PC-9 (cell line): Measurements from ENCODE around the gene PDSS1. TPM values are rescaled to one million over a fixed set of nuclear protein-coding genes. Genes with fewer than 3 reads are reported as not detected.

ENCODE experiments used
- BruUV-seq: library from RNA; stranded (reverse); fragments of 400-500 nt; replicated peaks from 2 replicates; lab custom pipeline; 2021; lab: Mats Ljungman, UMichigan
- CTCF ChIA-PET: fragments of 300-600 bp; sonication (Branson Sonifier 250); formaldehyde crosslinking; loops from one replicate; lab custom pipeline; 2022; ENCODE audit warnings: antibody characterized with exemption; lab: Charles Lee
- POLR2A ChIA-PET: fragments of 300-600 bp; sonication (Branson Sonifier 250); formaldehyde crosslinking; loops from one replicate; lab custom pipeline; 2022; ENCODE audit warnings: antibody characterized with exemption; ENCODE audit not compliant: unreplicated experiment; lab: Charles Lee
- DNase-seq, 2 experiments: peaks; one replicate each; pipeline versions ENCODE4 v3.0.0 to v3.0.0-alpha.2; 2015 to 2022; ENCODE audit warnings: mixed read lengths in 1 of 2
- H2AFZ ChIP-seq: fragments of 200-600 bp; sonication (generic); 2 replicates; pipeline ENCODE4 v1.8.1; 2017; ENCODE audit warnings: antibody characterized with exemption
- H3F3A ChIP-seq: fragments of 200-600 bp; sonication (generic); 2 replicates; pipeline ENCODE4 v1.8.1; 2017; ENCODE audit warnings: antibody characterized with exemption, mild to moderate bottlenecking, low read depth; ENCODE audit not compliant: insufficient read depth
- H3K27ac ChIP-seq: fragments of 200-600 bp; sonication (generic); 2 replicates; pipeline ENCODE4 v1.6.1; 2016; ENCODE audit warnings: mixed run types
- H3K27me3 ChIP-seq: fragments of 200-600 bp; sonication (generic); 2 replicates; pipeline ENCODE4 v1.6.1; 2016; ENCODE audit warnings: low read depth, mixed run types; ENCODE audit not compliant: insufficient read depth
- H3K36me3 ChIP-seq: fragments of 200-600 bp; sonication (generic); 2 replicates; pipeline ENCODE4 v1.6.1; 2016; ENCODE audit warnings: low read depth, mixed run types
- H3K4me1 ChIP-seq: fragments of 200-600 bp; sonication (generic); replicated peaks from 2 replicates; pipeline ENCODE4 v1.6.1; 2016; ENCODE audit warnings: mixed run types; ENCODE audit not compliant: insufficient read depth
- H3K4me2 ChIP-seq: fragments of 200-600 bp; sonication (generic); 2 replicates; pipeline ENCODE4 v1.6.1; 2017; ENCODE audit warnings: mixed run types
- H3K4me3 ChIP-seq: fragments of 200-600 bp; sonication (generic); 2 replicates; pipeline ENCODE4 v1.6.1; 2016; ENCODE audit warnings: mixed run types
- H3K79me2 ChIP-seq: fragments of 200-600 bp; sonication (generic); 2 replicates; pipeline ENCODE4 v1.6.1; 2017; ENCODE audit warnings: low read depth, mixed run types
- H3K9me2 ChIP-seq: fragments of 200-600 bp; sonication (generic); 2 replicates; pipeline ENCODE4 v1.8.1; 2017; ENCODE audit warnings: mild to moderate bottlenecking; ENCODE audit not compliant: insufficient read depth
- H3K9me3 ChIP-seq: fragments of 200-600 bp; sonication (generic); 2 replicates; pipeline ENCODE4 v1.8.1; 2016; ENCODE audit warnings: low read depth; ENCODE audit not compliant: insufficient read depth
- H4K20me1 ChIP-seq: fragments of 200-600 bp; sonication (generic); 2 replicates; pipeline ENCODE4 v1.8.1; 2017; ENCODE audit not compliant: insufficient read depth
- EZH2 ChIP-seq: fragments of 200-600 bp; sonication (generic); IDR thresholded peaks from 2 replicates; pipeline ENCODE4 v1.8.0; 2017; ENCODE audit warnings: antibody characterized with exemption, low read depth
- intact Hi-C: fragments of 100-400 bp; cut with micrococcal nuclease; formaldehyde crosslinking; loops from one replicate; pipeline ENCODE4 v1.10.0; 2022; ENCODE audit not compliant: unreplicated experiment
- total RNA-seq: library from RNA; stranded (reverse); gene quantifications from 2 replicates; pipeline ENCODE4 v1.2.3, GENCODE V29; 2021
- TF ChIP-seq, protein P1 (sequence below): fragments of 200-600 bp; sonication (generic); conservative IDR thresholded peaks from 2 replicates; pipeline ENCODE4 v1.6.1; 2017; ENCODE audit warnings: mixed run types, antibody characterized with exemption, mild to moderate bottlenecking, moderate library complexity

The PDSS1 gene
- total RNA-seq, 1 experiment from 2014 or later, result 5.6 TPM

DNA sequence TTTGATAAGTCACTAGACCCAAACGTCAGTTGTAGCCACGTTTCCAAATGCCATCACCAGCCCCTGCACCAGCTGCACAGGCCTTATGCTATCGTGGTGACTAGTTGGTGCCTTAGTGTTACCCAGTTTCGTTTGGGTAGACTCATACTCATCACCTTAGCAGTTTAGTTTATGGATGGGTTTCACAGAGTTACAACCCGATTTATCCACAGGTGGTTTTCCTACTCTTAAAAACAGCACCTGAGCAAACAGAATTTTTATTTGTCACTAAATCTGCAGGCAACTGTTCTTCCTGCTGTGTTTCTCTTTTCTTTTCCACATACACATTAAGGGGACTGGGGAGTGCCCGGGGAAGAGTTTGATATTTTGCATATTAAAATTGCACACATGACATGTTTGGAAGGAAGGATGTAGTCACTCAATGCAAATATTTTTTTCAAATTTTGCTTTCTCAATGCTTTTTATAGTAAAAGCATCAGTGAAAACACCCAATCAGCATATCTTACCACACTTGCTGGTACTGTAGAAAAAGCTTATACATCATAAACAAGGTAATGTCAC lies 41.6 kb downstream of the PDSS1 start:
- Histone ChIP-seq H3K4me3 (no peak overlapping the region), H3K79me2 (no peaks in the 10 kb centered on the region), H3K9me2 (no peaks in the 10 kb centered on the region), H3K9me3 (no peaks in the 10 kb centered on the region), H3K4me1 (no peaks in the 10 kb centered on the region), H2AFZ (no peak overlapping the region), H3K27ac (no peak overlapping the region), H3K36me3 (no peaks in the 10 kb centered on the region), H3K4me2 (no peak overlapping the region), H3K27me3 (no peaks in the 10 kb centered on the region), H4K20me1 (no peaks in the 10 kb centered on the region), H3F3A (no peaks in the 10 kb centered on the region)
- ChIA-PET CTCF (no interaction called here), POLR2A (no interaction called here)
- BruUV-seq, result no TSS peak
- TF ChIP-seq, protein P1, sequence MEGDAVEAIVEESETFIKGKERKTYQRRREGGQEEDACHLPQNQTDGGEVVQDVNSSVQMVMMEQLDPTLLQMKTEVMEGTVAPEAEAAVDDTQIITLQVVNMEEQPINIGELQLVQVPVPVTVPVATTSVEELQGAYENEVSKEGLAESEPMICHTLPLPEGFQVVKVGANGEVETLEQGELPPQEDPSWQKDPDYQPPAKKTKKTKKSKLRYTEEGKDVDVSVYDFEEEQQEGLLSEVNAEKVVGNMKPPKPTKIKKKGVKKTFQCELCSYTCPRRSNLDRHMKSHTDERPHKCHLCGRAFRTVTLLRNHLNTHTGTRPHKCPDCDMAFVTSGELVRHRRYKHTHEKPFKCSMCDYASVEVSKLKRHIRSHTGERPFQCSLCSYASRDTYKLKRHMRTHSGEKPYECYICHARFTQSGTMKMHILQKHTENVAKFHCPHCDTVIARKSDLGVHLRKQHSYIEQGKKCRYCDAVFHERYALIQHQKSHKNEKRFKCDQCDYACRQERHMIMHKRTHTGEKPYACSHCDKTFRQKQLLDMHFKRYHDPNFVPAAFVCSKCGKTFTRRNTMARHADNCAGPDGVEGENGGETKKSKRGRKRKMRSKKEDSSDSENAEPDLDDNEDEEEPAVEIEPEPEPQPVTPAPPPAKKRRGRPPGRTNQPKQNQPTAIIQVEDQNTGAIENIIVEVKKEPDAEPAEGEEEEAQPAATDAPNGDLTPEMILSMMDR, result no peak
- no peak for TF ChIP-seq EZH2
- DNase-seq, result no peak
- intact Hi-C loops, result no loop called here

- Histone ChIP-seq H3K79me2 (no peaks in the 10 kb centered on the region), H3K36me3 (no peaks in the 10 kb centered on the region), H4K20me1 (no peaks in the 10 kb centered on the region), H3K9me2 (no peaks in the 10 kb centered on the region), H3K27me3 (no peaks in the 10 kb centered on the region), H3K4me1 (no peaks in the 10 kb centered on the region), H3F3A (no peaks in the 10 kb centered on the region), H3K27ac (no peak overlapping the region), H3K9me3 (no peaks in the 10 kb centered on the region), H2AFZ (no peak overlapping the region), H3K4me3 (no peak overlapping the region), H3K4me2 (no peak overlapping the region)
- intact Hi-C loops, result no loop called here
- CTCF ChIA-PET, result no interaction called here
- no peak for DNase-seq
- POLR2A ChIA-PET, result interaction anchor here (0.6 kb wide), 1 partner anchor 535 kb away, joined by 3 read pairs; no protein-coding TSS in a partner anchor
- TF ChIP-seq EZH2, result no peak
- TF ChIP-seq, protein P1, result no peak
- BruUV-seq, result no TSS peak
These were observed 43.9 kb downstream of the PDSS1 start for GRCh38 chr10:26741368-26741767.

GRCh38 chr10:26743091-26743490 lies 45.6 kb downstream of the PDSS1 start:
- no peak overlapping the region for H3K4me3 ChIP-seq
- H3K9me2 ChIP-seq, result no peaks in the 10 kb centered on the region
- POLR2A ChIA-PET, result no interaction called here
- no peaks in the 10 kb centered on the region for H4K20me1 ChIP-seq
- intact Hi-C loops, result no loop called here
- H3K9me3 ChIP-seq, result no peaks in the 10 kb centered on the region
- no TSS peak for BruUV-seq
- no peaks in the 10 kb centered on the region for H3K79me2 ChIP-seq
- no peaks in the 10 kb centered on the region for H3F3A ChIP-seq
- H3K27me3 ChIP-seq, result no peaks in the 10 kb centered on the region
- no peak overlapping the region for H3K4me2 ChIP-seq
- H2AFZ ChIP-seq, result no peak overlapping the region
- H3K27ac ChIP-seq, result no peak overlapping the region
- no peaks in the 10 kb centered on the region for H3K36me3 ChIP-seq
- no peak for DNase-seq
- no peaks in the 10 kb centered on the region for H3K4me1 ChIP-seq
- CTCF ChIA-PET, result no interaction called here
- TF ChIP-seq EZH2, result no peak
- TF ChIP-seq, protein P1, result no peak
